ENCODE data around the gene SEMA4F. TPM values are rescaled to one million over a fixed set of nuclear protein-coding genes. Genes with fewer than 3 reads are reported as not detected.

Gene SEMA4F
- total RNA-seq, 1 experiment from 2014 or later: 7.6 TPM

GRCh38 chr2:74645344-74645743, 8.7 kb upstream of the SEMA4F start:
- CTCF ChIA-PET: no interaction called here
- TF ChIP-seq CTCF (IDR thresholded peaks at IDR 0.05; ENCODE audit: insufficient read depth in 1 of 2, low read depth in 1 of 2, low read length in 1 of 2, severe bottlenecking in 1 of 2, unreplicated experiment in 1 of 2): no peak
- Mint-ChIP-seq H3K27me3 (ENCODE audit: insufficient read depth, unreplicated experiment) (peaks cover 6% of the 10 kb centered on the region), H3K9me3 (ENCODE audit: unreplicated experiment) (peaks cover 9% of the 10 kb centered on the region), H3K4me3 (ENCODE audit: unreplicated experiment) (no peak overlapping the region), H3K27ac (ENCODE audit: unreplicated experiment) (no peak overlapping the region), H3K4me1 (ENCODE audit: low read depth, unreplicated experiment) (no peaks in the 10 kb centered on the region), H3K36me3 (ENCODE audit: insufficient read depth, unreplicated experiment) (no peaks in the 10 kb centered on the region)
- no peak for DNase-seq
- no peaks in the 10 kb centered on the region for H3K36me3 ChIP-seq (ENCODE audit: control insufficient read depth, insufficient read depth, low read length)
- no TSS peak for BruUV-seq (replicated peaks)
- intact Hi-C loops (cut with micrococcal nuclease; ENCODE audit: unreplicated experiment): no loop called here
- H3K27me3 ChIP-seq (replicated peaks; ENCODE audit: control insufficient read depth, insufficient read depth, low read length): no peaks in the 10 kb centered on the region
- no peak overlapping the region for H3K4me3 ChIP-seq (ENCODE audit: low read depth, low read length)
- POLR2A ChIA-PET: no interaction called here
- no peaks in the 10 kb centered on the region; the same call in 1 of the 2 replicates for H3K9me3 ChIP-seq
- H3K4me1 ChIP-seq: no peaks in the 10 kb centered on the region

GRCh38 chr2:74646201-74646600, 7.8 kb upstream of the SEMA4F start:
- POLR2A ChIA-PET: no interaction called here

GRCh38 chr2:74646834-74647482, 7.1 kb upstream of the SEMA4F start:
- H3K4me1 ChIP-seq: no peaks in the 10 kb centered on the region
- ChIA-PET POLR2A (no interaction called here), CTCF (no interaction called here)
- no peak overlapping the region for H3K4me3 ChIP-seq (ENCODE audit: low read depth, low read length)
- H3K27ac Mint-ChIP-seq (ENCODE audit: unreplicated experiment): no peak overlapping the region
- no peak for DNase-seq
- H3K4me3 Mint-ChIP-seq (ENCODE audit: unreplicated experiment): no peak overlapping the region
- no peaks in the 10 kb centered on the region for H3K36me3 Mint-ChIP-seq (ENCODE audit: insufficient read depth, unreplicated experiment)
- no peaks in the 10 kb centered on the region for H3K36me3 ChIP-seq (ENCODE audit: control insufficient read depth, insufficient read depth, low read length)
- H3K9me3 ChIP-seq: no peaks in the 10 kb centered on the region; the same call in 1 of the 2 replicates
- intact Hi-C loops (cut with micrococcal nuclease; ENCODE audit: unreplicated experiment): no loop called here
- no peaks in the 10 kb centered on the region for H3K27me3 ChIP-seq (replicated peaks; ENCODE audit: control insufficient read depth, insufficient read depth, low read length)
- TF ChIP-seq CTCF (IDR thresholded peaks at IDR 0.05; ENCODE audit: insufficient read depth in 1 of 2, low read depth in 1 of 2, low read length in 1 of 2, severe bottlenecking in 1 of 2, unreplicated experiment in 1 of 2): no peak
- peaks cover 9% of the 10 kb centered on the region for H3K9me3 Mint-ChIP-seq (ENCODE audit: unreplicated experiment)
- no TSS peak for BruUV-seq (replicated peaks)
- H3K4me1 Mint-ChIP-seq (ENCODE audit: low read depth, unreplicated experiment): no peaks in the 10 kb centered on the region
- H3K27me3 Mint-ChIP-seq (ENCODE audit: insufficient read depth, unreplicated experiment): peaks cover 6% of the 10 kb centered on the region

More at GRCh38 chr2:74646201-74646600, 7.8 kb upstream of the SEMA4F start:
- intact Hi-C loops (cut with micrococcal nuclease; ENCODE audit: unreplicated experiment): no loop called here
- no peak overlapping the region for H3K4me3 Mint-ChIP-seq (ENCODE audit: unreplicated experiment)
- no peaks in the 10 kb centered on the region for H3K4me1 Mint-ChIP-seq (ENCODE audit: low read depth, unreplicated experiment)
- H3K27me3 ChIP-seq (replicated peaks; ENCODE audit: control insufficient read depth, insufficient read depth, low read length): no peaks in the 10 kb centered on the region
- CTCF ChIA-PET: no interaction called here
- no peaks in the 10 kb centered on the region for H3K4me1 ChIP-seq
- BruUV-seq (replicated peaks): no TSS peak
- H3K4me3 ChIP-seq (ENCODE audit: low read depth, low read length): no peak overlapping the region
- no peak for DNase-seq
- no peaks in the 10 kb centered on the region for H3K36me3 Mint-ChIP-seq (ENCODE audit: insufficient read depth, unreplicated experiment)
- no peak for TF ChIP-seq CTCF (IDR thresholded peaks at IDR 0.05; ENCODE audit: insufficient read depth in 1 of 2, low read depth in 1 of 2, low read length in 1 of 2, severe bottlenecking in 1 of 2, unreplicated experiment in 1 of 2)
- H3K9me3 ChIP-seq: no peaks in the 10 kb centered on the region; the same call in 1 of the 2 replicates
- H3K27ac Mint-ChIP-seq (ENCODE audit: unreplicated experiment): no peak overlapping the region
- no peaks in the 10 kb centered on the region for H3K36me3 ChIP-seq (ENCODE audit: control insufficient read depth, insufficient read depth, low read length)
- peaks cover 9% of the 10 kb centered on the region for H3K9me3 Mint-ChIP-seq (ENCODE audit: unreplicated experiment)
- H3K27me3 Mint-ChIP-seq (ENCODE audit: insufficient read depth, unreplicated experiment): peaks cover 6% of the 10 kb centered on the region
